Spleen (tissue), 11 donors: ENCODE results near the gene HOXD10. TPM values are rescaled to one million over a fixed set of nuclear protein-coding genes. Genes with fewer than 3 reads are reported as not detected.

ENCODE experiments used
- DNase-seq: peaks from one replicate; pipeline ENCODE4 v3.0.0-alpha.2; 2020
- H3K27ac ChIP-seq, 8 donors: fragments of 200-600 bp; sonication (generic) in 7 of 8; 1 replicate in 4 of 8; 2 replicates in 4 of 8; pipeline versions ENCODE4 v1.5.0 to v1.8.0; 2016 to 2021; ENCODE audit warnings: inconsistent platforms in 4 of 8, mild to moderate bottlenecking in 4 of 8, moderate library complexity in 1 of 8
- H3K27me3 ChIP-seq, 7 donors: fragments of 200-600 bp; sonication (generic) in 6 of 7; replicated peaks in 1 of 7; 1 replicate in 4 of 7; 2 replicates in 3 of 7; pipeline versions ENCODE4 v1.5.0 to v1.8.0; 2016 to 2021; ENCODE audit warnings: inconsistent platforms in 3 of 7, mild to moderate bottlenecking in 1 of 7
- H3K36me3 ChIP-seq, 6 donors: fragments of 200-600 bp; sonication (generic) in 5 of 6; 1 replicate in 4 of 6; 2 replicates in 2 of 6; pipeline versions ENCODE4 v1.5.0 to v1.8.0; 2016 to 2021; ENCODE audit warnings: inconsistent platforms in 2 of 6
- H3K4me1 ChIP-seq, 6 donors: fragments of 200-600 bp; sonication (generic) in 5 of 6; 1 replicate in 3 of 6; 2 replicates in 3 of 6; pipeline versions ENCODE4 v1.5.0 to v1.8.0; 2016 to 2021; ENCODE audit warnings: inconsistent platforms in 3 of 6
- H3K4me3 ChIP-seq, 8 donors: fragments of 200-600 bp; sonication (generic) in 7 of 8; 1 replicate in 4 of 8; 2 replicates in 4 of 8; pipeline versions ENCODE4 v1.5.0 to v1.8.0; 2016 to 2021; ENCODE audit warnings: inconsistent platforms in 4 of 8, mild to moderate bottlenecking in 4 of 8, moderate library complexity in 2 of 8
- H3K9me3 ChIP-seq, 8 donors: fragments of 200-600 bp; sonication (generic) in 7 of 8; 1 replicate in 4 of 8; 2 replicates in 4 of 8; pipeline versions ENCODE4 v1.5.0 to v1.8.0; 2016 to 2021; ENCODE audit warnings: inconsistent platforms in 4 of 8
- POLR2A ChIP-seq, 3 donors: fragments of 450-650 bp; IDR thresholded peaks; one replicate each; pipeline ENCODE4 v1.5.1; 2017; ENCODE audit warnings: antibody characterized with exemption in 3 of 3, mild to moderate bottlenecking in 1 of 3
- POLR2AphosphoS5 ChIP-seq, 3 donors: sonication (generic); formaldehyde crosslinking; IDR thresholded peaks; one replicate each; pipeline ENCODE4 v1.5.1; 2017; ENCODE audit warnings: antibody characterized with exemption in 3 of 3
- WGBS, 5 donors: extraction: QIAGEN DNeasy Blood & Tissue Kit in 3 of 5; methylation state at CpG; one replicate each; pipeline versions ENCODE4 v1.1.5 to v1.1.7; 2013 to 2018; 5-methylcytosine and 5-hydroxymethylcytosine counted together
- intact Hi-C: fragments of 100-400 bp; cut with DNase I; formaldehyde crosslinking; loops from one replicate; pipeline ENCODE4 v1.15.0; 2023; ENCODE audit warnings: low total_unique reads
- polyA plus RNA-seq, 3 donors: library from polyadenylated mRNA; stranded (reverse); fragments of 200-250 nt; gene quantifications; one replicate each; pipeline ENCODE4 v1.2.1, GENCODE V29; 2013
- total RNA-seq, 7 donors: library from RNA; depleted of rRNA in 3 of 7; stranded (reverse); fragments of >200 nt in 3 of 7; fragmentation: NEBNext Ultra II Directional in 4 of 7; extraction: Animal tissue kit (Norgen Biotek cat#: 25700) in 4 of 7; gene quantifications; one replicate each; pipeline versions ENCODE4 v1.1.0 to v1.2.1, GENCODE V29; 2016 to 2021
- TF ChIP-seq, protein P1 (sequence below), 11 experiments: fragments of 200-600 bp in 7 of 11; fragments of 450-650 bp in 4 of 11; sonication (generic) in 4 of 11; IDR thresholded peaks in 8 of 11; conservative IDR thresholded peaks in 3 of 11; 1 replicate in 7 of 11; 2 replicates in 4 of 11; pipeline versions ENCODE4 v1.4.0 to v1.8.0; 2016 to 2021; ENCODE audit warnings: antibody characterized with exemption in 11 of 11, inconsistent platforms in 4 of 11, mild to moderate bottlenecking in 1 of 11
- donor health status: healthy with polysubstance abuse.
- donor health status: DM: no; HTN: no; CAD: no; lungs with moderate emphysema.
- donor health status: DM: no; HTN: no; CAD: no.
- donor health status: Bipolar disorder and iron deficiency.
- donor health status: healthy.
- donor health status: DM: no; HTN: no; CAD: no.
- donor health status: DM: yes; HTN: yes; CAD: no.

HOXD10 gene
- total and polyA plus RNA-seq, 10 donors: 0.06 TPM; not detected in 9

DNA sequence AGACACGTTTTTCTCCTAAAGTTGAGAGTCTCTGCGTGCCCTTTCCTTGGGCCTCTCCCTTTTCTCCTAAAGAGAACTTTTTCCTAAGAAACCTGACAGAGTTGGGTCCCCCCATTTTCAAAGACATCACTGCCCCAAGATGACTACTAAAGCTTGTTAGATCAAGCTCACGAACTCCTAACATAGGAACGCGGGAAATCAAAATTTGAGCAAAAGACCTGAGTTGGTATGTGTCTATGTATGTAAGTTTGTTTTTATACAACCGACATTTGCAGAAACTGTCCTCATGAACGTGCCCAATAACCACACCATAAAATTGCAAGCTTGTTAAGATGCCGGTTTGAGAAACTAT lies 22.7 kb upstream of the HOXD10 start:
- no peaks in the 10 kb centered on the region for H3K9me3 ChIP-seq
- H3K4me1 ChIP-seq: peaks cover 10 to 51% (median 42%) of the 10 kb centered on the region in 6 donors
- no peak overlapping the region for H3K4me3 ChIP-seq
- no peak for DNase-seq
- TF ChIP-seq, protein P1, sequence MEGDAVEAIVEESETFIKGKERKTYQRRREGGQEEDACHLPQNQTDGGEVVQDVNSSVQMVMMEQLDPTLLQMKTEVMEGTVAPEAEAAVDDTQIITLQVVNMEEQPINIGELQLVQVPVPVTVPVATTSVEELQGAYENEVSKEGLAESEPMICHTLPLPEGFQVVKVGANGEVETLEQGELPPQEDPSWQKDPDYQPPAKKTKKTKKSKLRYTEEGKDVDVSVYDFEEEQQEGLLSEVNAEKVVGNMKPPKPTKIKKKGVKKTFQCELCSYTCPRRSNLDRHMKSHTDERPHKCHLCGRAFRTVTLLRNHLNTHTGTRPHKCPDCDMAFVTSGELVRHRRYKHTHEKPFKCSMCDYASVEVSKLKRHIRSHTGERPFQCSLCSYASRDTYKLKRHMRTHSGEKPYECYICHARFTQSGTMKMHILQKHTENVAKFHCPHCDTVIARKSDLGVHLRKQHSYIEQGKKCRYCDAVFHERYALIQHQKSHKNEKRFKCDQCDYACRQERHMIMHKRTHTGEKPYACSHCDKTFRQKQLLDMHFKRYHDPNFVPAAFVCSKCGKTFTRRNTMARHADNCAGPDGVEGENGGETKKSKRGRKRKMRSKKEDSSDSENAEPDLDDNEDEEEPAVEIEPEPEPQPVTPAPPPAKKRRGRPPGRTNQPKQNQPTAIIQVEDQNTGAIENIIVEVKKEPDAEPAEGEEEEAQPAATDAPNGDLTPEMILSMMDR (IDR thresholded peaks at IDR 0.05 in 8 of 11, conservative IDR thresholded peaks at IDR 0.05 in 3 of 11): no peak
- TF ChIP-seq POLR2AphosphoS5 (IDR thresholded peaks at IDR 0.05): no peak
- no peak for TF ChIP-seq POLR2A (IDR thresholded peaks at IDR 0.05)
- WGBS, 5 donors: 7 to 13% (median 10%) methylated on average over 8 of the region's 8 CpGs
- intact Hi-C loops: no loop called here
- H3K27ac ChIP-seq: no peak overlapping the region
- peaks cover 29 to 100% (median 100%) of the 10 kb centered on the region in 7 donors for H3K27me3 ChIP-seq
- H3K36me3 ChIP-seq: no peaks in the 10 kb centered on the region

DNA sequence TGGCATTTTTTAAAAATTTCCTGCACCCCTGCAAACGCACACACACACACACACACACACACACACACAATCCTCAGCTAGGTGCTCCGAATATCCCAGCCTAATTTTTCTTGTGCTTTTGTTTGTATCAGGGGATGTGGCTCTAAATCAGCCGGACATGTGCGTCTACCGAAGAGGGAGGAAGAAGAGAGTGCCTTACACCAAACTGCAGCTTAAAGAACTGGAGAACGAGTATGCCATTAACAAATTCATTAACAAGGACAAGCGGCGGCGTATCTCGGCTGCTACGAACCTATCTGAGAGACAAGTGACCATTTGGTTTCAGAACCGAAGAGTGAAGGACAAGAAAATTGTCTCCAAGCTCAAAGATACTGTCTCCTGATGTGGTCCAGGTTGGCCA lies 22.2 kb upstream of the HOXD10 start:
- 8 to 11% (median 8%) methylated on average over 12 of the region's 12 CpGs for WGBS, 5 donors
- peaks cover 26 to 100% (median 100%) of the 10 kb centered on the region in 7 donors for H3K27me3 ChIP-seq
- no peak for DNase-seq
- intact Hi-C loops: no loop called here
- TF ChIP-seq POLR2AphosphoS5 (IDR thresholded peaks at IDR 0.05) (no peak), POLR2A (IDR thresholded peaks at IDR 0.05) (no peak)
- TF ChIP-seq, protein P1 (IDR thresholded peaks at IDR 0.05 in 8 of 11, conservative IDR thresholded peaks at IDR 0.05 in 3 of 11): no peak
- H3K27ac ChIP-seq: no peak overlapping the region
- no peaks in the 10 kb centered on the region for H3K9me3 ChIP-seq
- peaks cover 10 to 55% (median 44%) of the 10 kb centered on the region in 6 donors for H3K4me1 ChIP-seq
- no peaks in the 10 kb centered on the region for H3K36me3 ChIP-seq
- no peak overlapping the region for H3K4me3 ChIP-seq

GRCh38 chr2:176095421-176095820 lies 21.2 kb upstream of the HOXD10 start:
- Histone ChIP-seq H3K9me3 (peaks cover 0 to 5% (median 0%) of the 10 kb centered on the region in 8 donors), H3K27me3 (peaks cover 31 to 100% (median 100%) of the 10 kb centered on the region in 7 donors), H3K4me3 (no peak overlapping the region), H3K27ac (no peak overlapping the region), H3K4me1 (peaks cover 10 to 66% (median 51%) of the 10 kb centered on the region in 6 donors), H3K36me3 (no peaks in the 10 kb centered on the region)
- DNase-seq: no peak
- no peak for TF ChIP-seq POLR2A (IDR thresholded peaks at IDR 0.05)
- TF ChIP-seq, protein P1 (IDR thresholded peaks at IDR 0.05 in 8 of 11, conservative IDR thresholded peaks at IDR 0.05 in 3 of 11): no peak
- no peak for TF ChIP-seq POLR2AphosphoS5 (IDR thresholded peaks at IDR 0.05)
- whole genome bisulfite sequencing, 5 donors: 12 to 20% (median 17%) methylated on average over 5 of the region's 5 CpGs
- intact Hi-C loops: loop anchor here (5.0 kb wide), 1 partner anchor 843 kb away; no protein-coding TSS in a partner anchor

- Histone ChIP-seq H3K36me3 (no peaks in the 10 kb centered on the region), H3K27ac (no peak overlapping the region), H3K27me3 (peaks cover 31 to 100% (median 100%) of the 10 kb centered on the region in 7 donors), H3K9me3 (peaks cover 0 to 5% (median 0%) of the 10 kb centered on the region in 8 donors), H3K4me1 (peaks cover 10 to 68% (median 52%) of the 10 kb centered on the region in 6 donors), H3K4me3 (peak overlapping the region; percentile 11 to 67 (median 38))
- TF ChIP-seq POLR2AphosphoS5 (IDR thresholded peaks at IDR 0.05) (peak in 1 of 3 donors; percentile 37), POLR2A (IDR thresholded peaks at IDR 0.05) (no peak)
- intact Hi-C loops: loop anchor here (5.0 kb wide), 1 partner anchor 844 kb away; no protein-coding TSS in a partner anchor
- DNase-seq: no peak
- 5 to 10% (median 7%) methylated on average over 16 of the region's 16 CpGs for WGBS, 5 donors
These were observed 20.2 kb upstream of the HOXD10 start for GRCh38 chr2:176096243-176096985.
